ENCODE measurements around the gene CYP4F22.
"Not testable (repeated sequence)": the region's sequence is repeated elsewhere in the genome, so short reads cannot be mapped to it uniquely, and the experiment has no call there.

CYP4F22 gene

GRCh38 chr19:15495151-15495550 is 13.2 kb upstream of the CYP4F22 start:
- DNase-seq (ENCODE audit: low spot score): no peak

- no peak for DNase-seq (ENCODE audit: low spot score)
Observed at GRCh38 chr19:15498156-15498858, 10.0 kb upstream of the CYP4F22 start.

- DNase-seq (ENCODE audit: low spot score): no peak
Observed at GRCh38 chr19:15498910-15499309, 9.4 kb upstream of the CYP4F22 start.

GRCh38 chr19:15501596-15501995 is 6.7 kb upstream of the CYP4F22 start:
- no peak for DNase-seq (ENCODE audit: low spot score)

GRCh38 chr19:15502264-15502663 is 6.1 kb upstream of the CYP4F22 start:
- no peak for DNase-seq (ENCODE audit: low spot score)

- DNase-seq (ENCODE audit: low spot score): no peak
Observed at GRCh38 chr19:15506074-15506571, 2.2 kb upstream of the CYP4F22 start.

GRCh38 chr19:15507068-15508034 is 974 bp upstream of the CYP4F22 start:
- DNase-seq (ENCODE audit: low spot score): no peak

GRCh38 chr19:15511671-15512424 is 3.5 kb downstream of the CYP4F22 start:
- DNase-seq (ENCODE audit: low spot score): no peak

GRCh38 chr19:15515227-15515625 is 6.9 kb downstream of the CYP4F22 start:
- not testable (repeated sequence) for DNase-seq (ENCODE audit: low spot score)

GRCh38 chr19:15516363-15516762 is 8.0 kb downstream of the CYP4F22 start:
- DNase-seq (ENCODE audit: low spot score): no peak

GRCh38 chr19:15517778-15518177 is 9.5 kb downstream of the CYP4F22 start:
- no peak for DNase-seq (ENCODE audit: low spot score)

GRCh38 chr19:15519433-15519976 is 11.2 kb downstream of the CYP4F22 start:
- no peak for DNase-seq (ENCODE audit: low spot score)

- DNase-seq (ENCODE audit: low spot score): no peak
Observed at GRCh38 chr19:15524781-15525180, 16.5 kb downstream of the CYP4F22 start.

- no peak for DNase-seq (ENCODE audit: low spot score)
Observed at GRCh38 chr19:15525291-15525690, 17.0 kb downstream of the CYP4F22 start.

GRCh38 chr19:15526408-15526807 is 18.1 kb downstream of the CYP4F22 start:
- no peak for DNase-seq (ENCODE audit: low spot score)

- no peak for DNase-seq (ENCODE audit: low spot score)
Observed at GRCh38 chr19:15527705-15528104, 19.4 kb downstream of the CYP4F22 start.

- no peak for DNase-seq (ENCODE audit: low spot score)
Observed at GRCh38 chr19:15529774-15530372, 21.5 kb downstream of the CYP4F22 start.

GRCh38 chr19:15532779-15533521 is 24.6 kb downstream of the CYP4F22 start:
- no peak for DNase-seq (ENCODE audit: low spot score)

- DNase-seq (ENCODE audit: low spot score): not testable (repeated sequence)
Observed at GRCh38 chr19:15533522-15533830, 25.2 kb downstream of the CYP4F22 start.

- DNase-seq (ENCODE audit: low spot score): no peak
Observed at GRCh38 chr19:15534957-15535864, 26.9 kb downstream of the CYP4F22 start.

Measured in Ammon's horn (tissue), 1 donor.